Limb (tissue), 2 donors: ENCODE data around the gene INPP4B.

Source experiments
- DNase-seq, 2 donors: peaks; one replicate each; pipeline ENCODE4 v3.0.0-alpha.2; 2016; ENCODE audit errors: extremely low spot score in 2 of 2

INPP4B gene

DNA sequence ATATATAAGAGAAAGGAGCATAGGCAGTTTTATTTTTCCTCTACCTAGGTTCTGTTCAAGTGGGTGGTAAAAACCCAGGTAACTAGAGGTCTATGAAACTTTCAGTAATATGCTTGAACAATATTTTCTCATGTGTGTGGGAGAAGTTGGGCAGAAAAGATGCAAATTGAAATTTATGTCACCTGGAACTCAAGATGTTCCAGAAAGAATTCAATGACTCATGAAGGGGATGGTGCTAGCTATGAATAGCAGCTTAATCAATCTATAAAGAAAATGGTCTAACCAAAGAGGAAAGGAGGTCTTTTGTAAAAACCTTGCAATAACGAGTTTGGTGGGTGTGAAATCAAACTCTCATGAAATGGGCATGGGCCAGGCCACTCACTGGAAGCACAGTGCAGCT, 263.8 kb downstream of the INPP4B start:
- no peak for DNase-seq

DNA sequence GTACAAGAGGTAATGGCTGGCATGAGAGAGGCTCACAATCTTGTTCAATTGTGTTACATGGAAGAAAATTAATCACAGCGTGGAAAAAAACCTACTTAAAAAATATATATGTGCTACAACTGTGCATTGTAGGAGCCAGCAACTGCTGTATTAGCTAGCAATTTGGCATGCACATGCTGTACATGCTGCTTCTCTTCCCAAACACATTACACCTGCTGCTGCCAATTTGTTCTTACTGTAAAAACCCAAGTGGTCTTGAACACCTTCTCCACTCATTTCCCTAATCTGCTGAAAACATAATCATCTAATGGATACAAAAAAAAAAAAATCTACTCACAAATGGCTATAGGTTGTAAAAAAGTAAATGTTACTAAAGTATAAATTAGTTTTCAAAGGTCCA, 264.2 kb downstream of the INPP4B start:
- peak in 1 of 2 donors; percentile 54 for DNase-seq

DNA sequence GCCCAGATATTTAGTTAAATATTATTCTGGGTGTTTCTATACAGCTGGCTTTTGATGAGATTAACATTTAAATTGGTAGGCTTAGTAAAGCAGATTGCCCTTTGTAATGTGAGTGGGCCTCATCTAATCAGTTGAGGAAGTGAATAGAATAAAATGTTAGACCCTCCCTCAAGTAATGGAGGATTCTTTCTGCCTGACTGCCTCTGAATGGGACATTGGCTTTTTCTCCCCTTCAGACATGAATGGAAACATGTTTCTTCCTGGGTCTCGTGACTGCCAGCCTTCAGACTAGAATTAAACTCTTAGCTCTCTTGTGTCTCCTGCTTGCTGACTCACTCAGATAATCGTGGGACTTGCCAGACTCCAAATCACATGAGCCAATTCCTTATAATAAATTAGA, 266.7 kb downstream of the INPP4B start:
- DNase-seq = no peak

DNA sequence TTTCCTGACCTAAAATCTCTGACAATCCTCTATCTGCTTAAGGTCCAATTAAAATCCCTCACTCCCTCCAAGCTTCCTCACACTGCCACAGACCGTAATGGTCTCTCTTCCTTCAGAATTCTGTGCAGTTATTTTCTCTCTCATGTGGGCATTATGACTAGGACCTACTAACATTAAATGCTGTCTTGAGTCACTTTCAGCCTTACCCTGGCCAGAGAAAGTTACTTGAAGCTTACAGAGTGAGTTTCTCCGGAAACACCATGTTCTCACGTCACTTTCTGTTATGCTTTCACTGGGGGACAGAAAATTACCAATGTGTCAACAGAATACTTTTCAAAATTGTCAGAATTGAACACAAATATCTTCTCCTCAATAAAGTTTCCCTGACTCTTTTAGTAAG, 271.8 kb downstream of the INPP4B start:
- DNase-seq = no peak

DNA sequence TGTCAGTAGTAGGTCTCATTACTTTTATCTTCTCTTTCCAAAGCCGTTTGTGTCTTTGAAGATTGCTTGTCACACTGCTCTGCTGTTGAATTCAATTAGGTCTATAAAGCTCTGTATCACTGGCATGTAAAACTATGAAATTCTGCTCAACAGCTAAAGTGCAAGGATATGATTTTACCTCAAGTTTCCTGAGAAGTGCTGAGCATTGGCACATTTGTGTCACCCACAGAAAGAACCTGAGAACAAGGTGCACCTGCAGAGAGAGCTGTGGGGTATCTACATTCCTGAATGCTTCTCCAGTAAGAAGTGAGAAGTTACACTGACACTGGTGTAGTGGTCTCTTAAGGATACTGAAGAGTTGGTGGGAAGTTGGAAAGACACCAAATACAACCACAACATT, 274.0 kb downstream of the INPP4B start:
- DNase-seq = no peak

DNA sequence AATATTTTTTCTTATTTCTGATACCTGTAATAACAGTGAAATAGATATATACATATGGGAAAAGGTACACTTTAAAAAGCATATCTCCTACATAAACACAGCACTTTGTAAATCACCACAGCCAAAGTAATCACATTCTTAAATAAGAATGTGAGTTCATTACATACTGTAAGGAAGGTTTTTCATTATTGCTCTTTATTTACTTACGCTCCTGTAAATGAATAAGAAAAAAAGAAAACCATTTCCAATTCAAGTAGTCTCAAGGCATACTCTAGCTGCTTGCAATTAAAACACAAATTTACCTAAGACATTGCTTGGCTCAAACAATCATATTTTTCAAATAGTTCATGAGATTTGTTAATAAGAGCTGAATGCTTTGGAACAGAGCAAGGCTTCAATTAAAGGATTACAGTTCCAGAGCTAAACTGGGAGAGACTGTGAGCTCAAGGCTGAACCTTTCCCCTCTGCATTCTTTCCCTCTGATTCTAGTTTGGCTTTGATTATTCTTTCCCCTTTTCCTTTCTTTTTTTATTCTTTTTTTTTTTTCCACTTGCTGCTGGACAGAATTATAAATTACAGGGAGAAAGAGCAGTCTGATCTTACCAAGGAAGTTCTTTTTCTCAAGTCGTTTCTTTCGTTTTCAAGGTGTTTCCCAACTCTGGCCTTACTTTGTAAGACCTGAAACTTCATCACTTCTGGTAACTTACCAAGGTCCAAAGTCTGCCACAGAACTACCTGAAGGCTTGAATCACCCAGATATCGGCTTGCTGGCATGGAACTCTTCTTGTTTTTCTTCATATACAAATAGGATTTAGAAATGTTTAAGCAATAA, 278.3 kb downstream of the INPP4B start:
- no peak for DNase-seq

DNA sequence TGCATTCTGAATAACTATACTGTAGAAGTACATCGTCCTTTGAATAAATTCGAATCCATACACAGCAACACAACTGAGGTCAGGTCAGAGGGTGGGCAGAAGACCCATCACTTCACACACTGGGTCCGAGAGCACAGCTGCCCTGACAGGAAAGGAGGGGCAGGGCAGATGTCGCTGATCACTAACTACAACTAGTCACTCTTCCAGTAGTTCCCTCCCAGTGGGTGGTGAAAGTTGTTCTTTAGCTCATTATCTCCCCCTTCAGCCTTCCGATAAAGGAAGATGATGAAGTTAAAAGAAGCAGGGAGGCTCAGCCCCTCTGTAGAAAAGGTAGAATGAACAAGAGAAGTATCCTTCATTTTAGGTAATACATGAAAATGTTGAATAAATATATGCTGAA, 278.9 kb downstream of the INPP4B start:
- no peak for DNase-seq

DNA sequence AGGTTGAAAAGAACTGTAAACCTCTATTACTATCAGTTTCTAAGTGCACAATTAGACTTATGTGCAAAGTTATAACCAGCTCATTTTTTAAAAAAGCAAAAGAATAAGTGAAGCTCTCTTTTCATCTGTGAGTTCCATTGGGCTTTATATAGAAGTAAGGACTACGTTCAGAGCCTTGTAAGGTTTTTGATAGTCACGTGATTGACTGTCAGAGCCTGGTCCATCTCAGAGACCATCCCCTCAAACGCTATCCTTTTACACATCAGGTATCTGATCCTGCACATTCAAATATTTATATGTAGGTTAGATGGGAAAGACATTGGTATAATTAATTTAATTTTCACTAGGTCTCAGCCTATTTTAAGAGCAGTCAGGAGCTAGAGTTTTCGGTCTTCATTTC, 279.3 kb downstream of the INPP4B start:
- DNase-seq = no peak

DNA sequence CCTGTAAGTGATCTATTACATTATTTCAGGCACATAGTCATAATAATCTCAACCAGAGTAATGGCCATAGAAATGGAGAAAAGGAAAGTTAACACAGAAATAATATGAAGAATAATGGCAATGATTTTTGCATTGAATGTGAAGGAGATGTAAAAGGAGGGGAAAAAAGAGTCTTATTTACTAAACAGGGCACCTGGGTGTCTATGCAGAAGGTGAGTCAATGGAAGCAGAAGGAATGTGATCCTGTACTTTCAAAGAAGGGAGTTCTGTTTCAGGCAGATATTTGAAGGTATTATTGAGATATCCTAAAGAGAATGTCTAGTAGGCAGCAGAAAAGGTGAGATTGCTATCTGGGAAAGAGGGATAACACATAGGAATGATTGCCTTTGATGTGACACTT, 279.9 kb downstream of the INPP4B start:
- DNase-seq = no peak

DNA sequence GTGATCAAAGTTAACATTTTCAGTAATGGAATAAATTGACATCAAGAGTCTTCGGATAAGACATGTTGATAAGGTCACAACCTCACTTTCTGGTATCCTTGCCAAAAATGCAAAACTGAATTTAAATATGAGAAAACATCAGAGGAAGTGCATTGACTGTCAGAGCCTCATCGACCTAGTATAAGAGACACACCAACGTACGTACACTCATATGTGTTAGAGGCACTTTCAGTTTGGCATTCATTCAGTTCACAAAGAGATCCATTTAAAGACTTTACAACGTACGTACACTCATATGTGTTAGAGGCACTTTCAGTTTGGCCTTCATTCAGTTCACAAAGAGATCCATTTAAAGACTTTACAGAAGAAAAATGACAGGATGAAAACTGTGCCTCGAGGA, 280.3 kb downstream of the INPP4B start:
- no peak for DNase-seq

DNA sequence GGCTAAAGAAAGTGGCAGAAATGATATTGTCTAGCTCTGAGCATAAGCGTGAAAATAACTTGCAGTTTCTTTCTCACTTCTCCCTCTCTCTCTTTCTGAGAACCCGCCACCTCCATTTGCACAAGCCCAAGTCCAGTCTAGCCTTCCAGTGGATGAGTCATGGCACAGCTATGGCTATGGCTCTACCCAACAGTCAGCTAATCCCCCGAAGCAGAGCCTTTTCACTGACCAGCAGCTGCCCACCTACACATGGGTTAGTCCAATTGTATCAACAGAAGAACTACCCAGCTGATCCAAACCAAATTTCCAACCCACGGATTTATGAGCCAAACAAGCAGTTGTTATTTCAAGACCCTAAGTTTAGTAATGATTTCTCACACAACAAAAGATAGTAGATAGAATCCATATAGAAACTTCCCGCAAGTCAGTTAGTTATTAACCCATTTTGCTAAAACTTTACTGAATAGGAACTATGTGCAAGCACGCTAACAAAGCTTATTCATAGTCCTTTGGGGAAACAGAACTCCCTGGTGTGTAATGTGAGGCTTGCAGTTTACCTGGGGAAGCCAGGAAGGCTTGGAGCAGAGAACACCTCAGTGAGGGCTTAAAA, 282.3 kb downstream of the INPP4B start:
- DNase-seq = no peak

DNA sequence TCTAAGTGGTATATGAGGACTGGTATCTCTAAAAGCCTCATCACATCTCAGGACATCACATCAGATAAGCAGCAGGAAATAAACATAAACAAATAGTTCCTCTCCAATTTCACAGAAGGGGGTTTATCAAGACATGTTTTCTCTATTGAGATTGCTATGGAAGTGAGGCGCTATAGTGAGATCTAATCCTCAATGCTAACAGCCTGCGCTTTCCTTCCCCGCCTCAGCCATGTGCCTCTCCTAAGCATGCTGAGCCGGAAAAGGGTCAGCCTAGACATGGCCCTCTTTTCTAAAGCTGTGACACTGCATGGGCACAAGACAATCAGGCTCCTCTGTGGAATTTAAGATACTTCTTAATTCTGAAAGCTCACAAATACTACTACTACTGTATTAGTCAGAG, 286.1 kb downstream of the INPP4B start:
- DNase-seq = no peak

DNA sequence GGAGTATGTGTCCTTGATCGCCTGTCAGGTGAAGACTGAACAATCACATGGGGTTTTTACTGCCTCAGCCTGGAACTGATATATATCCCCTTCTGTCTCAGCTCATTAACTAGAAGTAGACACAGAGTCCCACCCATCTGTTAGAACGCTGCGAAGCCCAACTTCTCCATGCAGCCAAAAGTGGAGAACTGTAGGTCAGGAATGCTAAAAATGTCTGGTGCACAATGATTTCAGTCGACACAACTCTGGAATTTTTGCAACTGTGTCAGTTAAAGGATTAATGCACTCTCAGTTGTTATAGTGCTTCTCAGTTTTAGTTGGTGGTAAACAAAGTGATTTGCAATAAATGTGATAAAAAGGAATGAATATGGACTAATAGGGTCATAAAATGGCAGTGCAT, 287.2 kb downstream of the INPP4B start:
- no peak for DNase-seq

DNA sequence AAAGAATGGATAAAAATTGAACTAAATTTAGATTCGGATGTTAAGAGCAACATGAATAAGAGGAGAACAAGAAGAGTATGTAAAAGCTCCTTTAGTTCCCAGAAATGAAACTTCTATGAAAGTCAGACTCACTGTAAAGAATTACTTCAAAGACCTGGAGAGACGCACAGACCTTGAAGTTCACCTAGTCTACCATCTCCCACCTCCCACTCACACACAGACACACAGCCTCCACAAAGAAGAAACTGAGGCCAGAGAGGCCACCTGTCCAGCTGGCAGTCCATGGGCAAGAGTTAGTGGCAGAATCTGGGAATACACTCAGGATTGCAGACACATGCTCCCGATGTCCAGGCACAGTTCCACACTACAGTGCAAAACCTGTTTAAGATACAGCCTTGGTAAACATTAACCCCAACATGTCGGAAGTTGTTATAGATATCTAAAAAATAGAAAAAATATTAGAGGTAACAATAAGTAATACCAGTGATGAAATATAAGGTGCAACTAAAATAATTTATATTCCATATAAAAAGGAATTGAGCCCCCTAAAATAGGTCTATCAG, 288.8 kb downstream of the INPP4B start:
- DNase-seq = no peak

DNA sequence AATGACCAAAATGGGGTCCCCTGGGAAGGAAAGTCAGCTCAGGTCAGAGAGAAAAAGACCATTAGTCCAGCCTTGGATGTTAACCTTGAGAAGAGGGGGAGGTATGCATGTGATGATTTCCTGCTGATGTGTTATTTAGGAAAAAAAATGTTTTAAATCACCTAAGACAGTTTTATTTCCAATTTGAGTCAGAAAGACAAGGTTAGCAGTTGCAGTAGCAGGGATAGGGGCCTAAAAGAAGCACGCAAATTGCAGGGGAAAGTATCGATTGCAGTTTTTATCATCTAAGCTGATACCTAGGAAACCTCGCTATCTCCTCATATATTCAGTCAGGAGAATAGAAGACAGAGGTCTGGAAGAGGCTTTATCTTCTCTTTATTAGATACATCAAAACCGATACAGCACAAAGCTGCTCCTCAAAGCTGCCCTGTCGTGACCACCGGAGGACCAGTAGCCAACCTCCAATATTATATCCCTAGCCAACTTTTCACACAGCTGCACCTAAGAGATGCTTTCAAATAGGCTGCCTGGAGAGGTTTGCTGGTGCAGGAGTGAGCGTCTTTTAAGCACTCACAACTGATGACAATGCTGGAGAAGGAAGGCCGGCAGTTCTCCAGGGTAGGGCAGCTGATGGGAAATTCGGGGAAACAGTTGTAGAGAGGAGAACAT, 289.4 kb downstream of the INPP4B start:
- no peak for DNase-seq

DNA sequence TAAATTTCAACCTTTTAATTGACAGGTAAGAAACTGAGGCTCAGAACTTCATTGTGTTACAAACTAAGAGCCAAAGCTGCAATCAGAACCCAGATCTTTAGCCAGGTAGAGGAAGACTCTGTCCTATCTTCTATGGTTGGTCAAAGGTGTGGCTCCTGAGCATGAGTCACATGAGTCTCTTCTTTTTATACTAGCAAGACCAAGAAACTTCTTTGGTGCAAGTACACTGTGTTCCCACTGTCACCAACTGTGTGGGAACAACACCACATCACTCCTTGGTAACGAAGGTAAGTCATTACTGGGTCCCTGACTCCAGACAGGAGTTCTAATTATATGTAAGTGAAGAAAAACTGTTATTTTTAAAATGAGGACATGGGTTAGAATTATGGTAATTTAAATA, 290.1 kb downstream of the INPP4B start:
- DNase-seq = no peak

DNA sequence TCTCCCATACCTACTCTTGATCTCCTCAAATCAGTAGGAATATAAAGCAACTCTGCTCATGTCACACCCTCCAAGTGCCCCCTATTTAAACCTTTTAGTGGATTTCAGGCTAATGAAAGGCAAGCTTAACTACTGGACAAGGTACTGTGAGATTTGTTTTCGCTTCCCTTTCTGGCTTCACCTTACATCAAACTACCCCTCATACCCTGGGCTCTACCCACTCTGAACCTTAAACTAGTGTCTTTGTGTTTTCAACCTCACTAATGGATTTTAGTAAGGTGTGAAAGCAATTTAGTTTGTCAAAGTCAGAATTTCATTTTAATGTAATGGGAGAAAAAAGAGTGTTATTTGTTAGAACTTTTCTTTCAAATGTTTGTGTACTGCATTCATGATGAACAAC, 291.7 kb downstream of the INPP4B start:
- no peak for DNase-seq

DNA sequence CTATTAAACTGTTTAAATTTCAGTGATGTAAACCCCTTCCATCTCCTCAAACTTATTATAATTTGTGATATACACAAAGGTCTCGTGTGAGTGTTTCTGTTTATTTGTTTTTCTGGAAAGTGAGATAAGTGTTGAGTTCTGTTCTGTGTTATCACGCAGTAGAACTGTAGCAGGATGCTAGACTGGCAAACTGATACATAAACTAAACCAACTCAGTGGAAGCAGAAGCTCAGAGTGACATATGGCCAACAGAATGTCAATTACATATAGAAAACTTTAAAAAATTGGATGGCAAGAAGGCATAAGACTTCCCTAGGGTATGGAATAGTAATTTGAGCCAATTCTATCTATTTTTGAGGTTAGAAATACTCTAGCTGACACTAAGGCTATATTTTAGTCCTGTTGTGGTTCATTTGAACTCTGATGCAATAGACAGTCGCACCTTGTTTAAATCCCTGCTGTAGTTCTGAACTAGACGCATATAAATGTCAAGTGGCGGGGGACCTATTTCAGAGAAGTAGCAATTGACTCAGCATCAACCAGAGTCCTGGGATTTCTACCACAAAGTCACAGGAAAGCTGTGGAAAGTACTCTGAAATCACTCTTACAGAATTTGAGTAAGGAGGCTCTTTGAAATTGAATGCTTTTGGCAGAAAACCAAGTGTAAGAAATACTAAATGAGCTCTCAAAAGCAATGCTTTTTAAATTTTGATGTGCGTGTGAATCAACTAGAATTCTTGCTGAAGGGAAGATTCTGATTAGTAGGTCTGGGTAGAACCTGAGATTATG, 294.4 kb downstream of the INPP4B start:
- no peak for DNase-seq

DNA sequence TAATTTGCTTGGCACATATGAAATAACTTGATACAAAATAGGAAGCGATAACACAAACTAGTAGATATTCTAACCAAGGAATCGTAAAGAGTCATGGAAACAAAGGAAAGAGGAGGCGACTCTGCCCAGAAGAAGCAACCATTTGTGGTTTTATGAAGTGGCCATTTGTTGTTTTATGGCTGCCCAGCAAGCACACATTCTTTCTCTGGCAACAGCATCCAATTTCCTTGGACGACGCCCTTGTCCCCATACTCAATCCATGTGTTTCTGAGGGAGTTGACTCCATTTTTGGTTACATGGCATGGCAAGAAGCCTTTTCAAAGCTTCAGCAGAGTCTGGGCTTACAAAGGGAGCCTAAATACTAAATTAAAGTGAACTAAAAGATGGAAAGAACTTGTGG, 295.1 kb downstream of the INPP4B start:
- no peak for DNase-seq

DNA sequence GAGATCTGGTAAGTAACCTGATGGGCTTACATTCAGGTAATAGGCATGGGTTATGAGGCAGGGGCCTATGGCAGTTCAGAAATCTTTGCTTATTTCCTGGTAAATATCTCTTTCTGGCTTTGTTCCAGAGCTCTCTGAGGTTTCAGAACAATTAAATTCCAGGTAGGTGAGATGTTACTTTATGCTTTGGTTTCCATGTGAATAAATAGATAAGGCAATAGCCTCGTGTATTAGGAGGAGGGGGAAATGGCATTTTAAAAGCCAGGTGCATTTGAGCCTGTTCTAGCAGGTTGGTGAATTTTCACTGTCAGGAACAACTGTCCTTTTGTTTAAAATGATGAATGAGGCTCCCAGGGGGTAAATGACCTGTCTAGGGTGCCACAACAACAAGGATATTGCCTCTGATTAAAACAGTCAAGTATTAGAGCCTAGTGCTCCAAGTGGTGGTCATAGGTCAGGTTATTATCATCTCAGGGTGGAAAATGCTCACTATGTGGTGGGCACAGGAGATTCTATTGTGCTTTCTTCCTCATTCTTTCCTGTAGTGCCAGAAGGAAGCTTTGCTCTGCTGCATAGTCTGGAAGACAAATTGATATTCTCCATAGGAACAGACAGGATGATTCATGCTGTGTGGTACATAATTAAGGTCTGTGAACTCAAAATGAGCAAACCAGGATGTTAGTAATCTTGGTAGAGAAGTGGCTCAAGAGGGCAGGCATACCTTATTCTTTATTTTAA, 296.2 kb downstream of the INPP4B start:
- DNase-seq = no peak

DNA sequence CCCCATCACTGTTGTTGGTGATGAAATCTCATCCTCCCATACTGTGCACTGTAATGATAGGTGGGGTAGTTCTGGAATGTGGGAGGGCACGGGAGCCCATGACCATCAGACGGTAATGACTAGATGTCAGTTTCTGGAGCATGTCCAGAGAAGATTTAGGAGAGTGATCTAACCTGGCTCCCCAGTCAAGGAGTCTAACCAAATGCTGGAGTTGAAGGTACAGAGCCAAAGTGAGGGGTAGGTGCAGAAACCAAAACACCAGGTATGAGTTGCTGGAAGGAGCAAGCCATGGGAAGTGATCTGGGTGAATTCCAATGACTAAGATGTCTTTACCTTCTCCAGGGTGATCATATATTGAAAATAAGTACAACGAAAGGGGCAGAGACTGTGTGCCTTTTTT, 296.9 kb downstream of the INPP4B start:
- no peak for DNase-seq
